Spinal cord (tissue), 10 donors: ENCODE measurements around the gene STMN3. TPM values are rescaled to one million over a fixed set of nuclear protein-coding genes. Genes with fewer than 3 reads are reported as not detected.

Experiments
- DNase-seq, 6 donors: peaks; one replicate each; pipeline versions ENCODE4 v3.0.0 to v3.0.0-alpha.2; 2013 to 2015; ENCODE audit warnings: low spot score in 6 of 6, low read depth in 4 of 6
- H3K27ac ChIP-seq: one replicate; pipeline ENCODE4 v1.5.1; 2013; ENCODE audit warnings: low read depth, low read length, control low read depth
- H3K27me3 ChIP-seq: one replicate; pipeline ENCODE4 v1.6.1; 2013; ENCODE audit warnings: low read length; ENCODE audit not compliant: control insufficient read depth, insufficient read depth
- H3K36me3 ChIP-seq: one replicate; pipeline ENCODE4 v1.6.1; 2013; ENCODE audit warnings: low read length; ENCODE audit not compliant: control insufficient read depth, insufficient read depth
- H3K4me1 ChIP-seq: one replicate; pipeline ENCODE4 v1.6.1; 2013; ENCODE audit warnings: low read length; ENCODE audit not compliant: control insufficient read depth, insufficient read depth
- H3K4me3 ChIP-seq: one replicate; pipeline ENCODE4 v1.5.1; 2013; ENCODE audit warnings: low read depth, low read length, control low read depth
- H3K9me3 ChIP-seq: one replicate; pipeline ENCODE4 v1.6.1; 2013; ENCODE audit warnings: low read length; ENCODE audit not compliant: control insufficient read depth, insufficient read depth
- WGBS: methylation state at CpG from one replicate; pipeline ENCODE4 v1.1.5; 2013; ENCODE audit warnings: missing lambda C conversion rate; ENCODE audit not compliant: insufficient coverage; 5-methylcytosine and 5-hydroxymethylcytosine counted together
- polyA plus RNA-seq, 2 donors: library from polyadenylated mRNA; unstranded; fragments of 120-200 nt; gene quantifications; one replicate each; pipeline ENCODE4 v1.2.1, GENCODE V29; 2013; ENCODE audit not compliant: insufficient read length in 2 of 2
- small RNA-seq: library from RNA; depleted of rRNA; stranded (forward); fragments of <200 nt; gene quantifications from one replicate; pipeline ENCODE3, GENCODE V24; 2014; ENCODE audit warnings: low replicate concordance
- total RNA-seq, 2 donors: library from RNA; depleted of rRNA in 1 of 2; stranded (reverse); fragments of 120-200 nt in 1 of 2; fragments of >200 nt in 1 of 2; gene quantifications; one replicate each; pipeline versions ENCODE4 v1.2.3 to v1.2.4, GENCODE V29; 2013 to 2014
- donor health status: healthy.

Gene STMN3
- total and polyA plus RNA-seq, 4 donors = 137 to 495 (median 318) TPM

DNA sequence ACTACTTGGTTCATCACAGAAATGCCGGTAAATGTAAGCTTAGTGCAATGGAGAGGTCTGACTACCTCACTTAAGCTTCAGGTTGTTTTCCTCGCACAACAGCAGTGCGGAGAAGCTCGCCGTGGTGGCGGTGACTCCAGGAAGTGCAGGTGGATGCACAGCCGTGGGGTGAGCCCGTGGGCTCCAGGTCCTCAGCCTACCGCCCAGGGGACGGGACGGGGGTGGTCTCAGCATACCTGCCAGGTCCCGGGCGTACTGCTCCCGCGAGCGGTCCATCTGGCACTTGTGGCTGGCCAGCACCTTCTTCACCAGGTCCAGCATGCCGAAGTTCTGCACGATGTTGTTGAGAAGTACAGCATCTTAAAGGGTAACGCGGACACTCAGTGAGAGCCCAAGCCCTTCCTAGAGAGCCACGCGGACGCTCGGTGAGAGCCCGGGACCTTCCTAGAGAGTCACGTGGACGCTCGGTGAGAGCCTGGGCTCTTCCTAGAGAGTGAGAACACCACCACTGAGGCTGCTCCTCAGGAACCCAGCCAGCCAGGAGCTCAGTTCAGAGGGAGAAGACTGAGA, 61.4 kb downstream of the STMN3 start:
- WGBS = 95% methylated on average over 26 of the region's 28 CpGs
- H3K27me3 ChIP-seq = no peaks in the 10 kb centered on the region
- peaks cover 99% of the 10 kb centered on the region for H3K36me3 ChIP-seq
- no peak for DNase-seq
- H3K4me1 ChIP-seq = no peaks in the 10 kb centered on the region
- H3K4me3 ChIP-seq = no peak overlapping the region
- no peaks in the 10 kb centered on the region for H3K9me3 ChIP-seq
- H3K27ac ChIP-seq = no peak overlapping the region

DNA sequence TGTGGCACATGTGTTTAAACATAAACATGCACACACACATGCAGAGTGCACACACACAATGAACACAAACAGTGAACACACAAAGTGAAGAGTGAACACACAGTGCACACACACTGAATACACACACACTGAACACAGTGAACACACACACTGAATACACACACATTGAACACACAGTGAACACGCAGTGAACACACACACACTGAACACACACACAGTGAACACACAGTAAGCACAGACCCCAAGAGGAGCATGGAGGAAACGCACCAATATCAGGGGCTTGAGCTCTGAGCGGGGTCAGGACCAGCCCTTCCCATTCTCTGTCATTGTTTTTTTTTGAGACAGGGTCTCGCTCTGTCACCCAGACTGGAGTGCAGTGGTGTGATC, 62.1 kb downstream of the STMN3 start:
- Histone ChIP-seq H3K4me1 (no peaks in the 10 kb centered on the region), H3K27ac (no peak overlapping the region), H3K36me3 (peaks cover 96% of the 10 kb centered on the region), H3K27me3 (no peaks in the 10 kb centered on the region), H3K4me3 (no peak overlapping the region), H3K9me3 (no peaks in the 10 kb centered on the region)
- 78% methylated on average over 4 of the region's 4 CpGs for WGBS
- DNase-seq = no peak

DNA sequence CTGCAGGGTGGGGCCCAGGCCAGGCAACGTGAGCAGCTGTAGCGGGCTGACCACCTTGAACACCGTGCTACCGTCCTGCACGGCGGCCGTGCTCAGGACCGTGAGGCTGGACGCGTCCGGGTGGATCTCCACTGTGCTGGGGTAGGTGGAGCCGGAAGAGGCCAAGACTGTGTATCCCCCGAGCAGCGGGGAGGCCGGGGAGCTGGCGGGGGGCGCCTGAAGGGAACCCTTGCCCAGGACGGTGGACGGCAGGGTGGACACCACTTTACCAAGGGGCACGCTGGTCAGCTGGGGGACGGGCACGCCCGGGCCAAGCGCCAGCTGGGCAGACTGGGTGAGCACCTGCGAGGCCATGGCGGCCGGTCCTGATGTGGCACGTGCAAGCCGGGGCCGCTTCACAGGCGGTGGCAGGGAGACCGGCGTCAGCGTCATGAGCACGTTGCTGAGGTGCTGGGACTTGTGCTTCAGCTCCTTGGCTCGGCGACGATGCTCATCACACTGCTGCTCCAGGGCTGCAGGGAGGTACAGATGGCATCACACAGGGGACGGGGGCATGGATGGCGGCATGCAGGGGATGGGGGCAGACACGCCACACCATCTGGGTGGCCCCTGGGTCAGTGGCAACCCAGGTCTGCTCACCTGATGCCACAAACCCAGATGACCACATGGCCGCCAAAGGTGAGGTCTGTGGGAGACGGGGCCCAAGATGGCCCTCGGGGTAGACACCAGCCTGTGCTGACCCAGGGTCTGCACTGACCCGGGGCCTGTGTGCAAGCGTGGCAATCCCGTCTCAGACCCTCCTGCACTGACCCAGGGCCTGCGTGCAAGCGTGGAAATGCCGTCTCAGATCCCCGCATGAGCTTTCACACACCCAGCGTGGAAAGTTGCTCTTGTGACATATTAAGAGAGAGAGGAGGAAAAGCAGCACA, 62.7 kb downstream of the STMN3 start:
- peaks cover 94% of the 10 kb centered on the region for H3K36me3 ChIP-seq
- H3K9me3 ChIP-seq = no peaks in the 10 kb centered on the region
- no peaks in the 10 kb centered on the region for H3K4me1 ChIP-seq
- WGBS = 94% methylated on average over 52 of the region's 52 CpGs
- no peaks in the 10 kb centered on the region for H3K27me3 ChIP-seq
- H3K4me3 ChIP-seq = no peak overlapping the region
- H3K27ac ChIP-seq = no peak overlapping the region
- no peak for DNase-seq

Small RNA genes within 50 kb of the gene (small RNA-seq; reads per million reads assigned to genes)
- gene TNFRSF6B = not detected

Other genes starting within 250 kb of the STMN3 start
- 10 to 100 TPM; 30.7 to 66.5 TPM for gene KCNQ2, start 180.8 kb downstream of the STMN3 start, total RNA-seq
- 100 to 1,000 TPM; 140 to 155 TPM for gene KCNQ2, start 180.8 kb downstream of the STMN3 start, polyA plus RNA-seq
- gene EEF1A2, start 154.3 kb downstream of the STMN3 start, total RNA-seq = 100 to 1,000 TPM in 1 of 2 donors, 10 to 100 TPM in 1; 79.9 to 188 TPM
- 100 to 1,000 TPM; 674 to 690 TPM for gene EEF1A2, start 154.3 kb downstream of the STMN3 start, polyA plus RNA-seq
- 10 to 100 TPM; 19.9 to 74.0 TPM for gene PPDPF, start 132.7 kb downstream of the STMN3 start, total RNA-seq
- 100 to 1,000 TPM; 458 to 467 TPM for gene PPDPF, start 132.7 kb downstream of the STMN3 start, polyA plus RNA-seq
- under 1 TPM in 1 of 2 donors, not detected in 1; 0.06 TPM for gene PTK6, start 116.0 kb downstream of the STMN3 start, total RNA-seq
- 1 to 10 TPM; 1.1 to 2.1 TPM for gene PTK6, start 116.0 kb downstream of the STMN3 start, polyA plus RNA-seq
- not detected for gene SRMS, start 105.7 kb downstream of the STMN3 start, total RNA-seq
- gene SRMS, start 105.7 kb downstream of the STMN3 start, polyA plus RNA-seq = under 1 TPM; 0.22 to 0.42 TPM
- gene FNDC11, start 99.3 kb downstream of the STMN3 start, total RNA-seq = 1 to 10 TPM; 1.0 to 1.1 TPM
- gene FNDC11, start 99.3 kb downstream of the STMN3 start, polyA plus RNA-seq = under 1 TPM; 0.93 to 0.99 TPM
- gene HELZ2, start 79.2 kb downstream of the STMN3 start, total RNA-seq = 1 to 10 TPM; 7.2 to 9.9 TPM
- gene HELZ2, start 79.2 kb downstream of the STMN3 start, polyA plus RNA-seq = 1 to 10 TPM; 6.1 to 6.8 TPM
- gene GMEB2, start 26.3 kb downstream of the STMN3 start, total RNA-seq = 1 to 10 TPM; 5.9 to 9.3 TPM
- gene GMEB2, start 26.3 kb downstream of the STMN3 start, polyA plus RNA-seq = 10 to 100 TPM; 11.1 to 12.0 TPM
- 10 to 100 TPM in 1 of 2 donors, 1 to 10 TPM in 1; 8.1 to 16.9 TPM for gene RTEL1, start 4.9 kb upstream of the STMN3 start, total RNA-seq
- 10 to 100 TPM; 21.6 to 29.6 TPM for gene RTEL1, start 4.9 kb upstream of the STMN3 start, polyA plus RNA-seq
- 1 to 10 TPM; 1.1 to 3.1 TPM for gene TNFRSF6B, start 43.2 kb upstream of the STMN3 start, total RNA-seq
- gene TNFRSF6B, start 43.2 kb upstream of the STMN3 start, polyA plus RNA-seq = 1 to 10 TPM; 2.8 to 5.2 TPM
- gene ARFRP1, start 54.6 kb upstream of the STMN3 start, total RNA-seq = 10 to 100 TPM; 19.5 to 46.6 TPM
- gene ARFRP1, start 54.6 kb upstream of the STMN3 start, polyA plus RNA-seq = 10 to 100 TPM; 52.0 to 57.8 TPM
- 10 to 100 TPM in 1 of 2 donors, 1 to 10 TPM in 1; 6.9 to 19.2 TPM for gene ZGPAT, start 54.6 kb upstream of the STMN3 start, total RNA-seq
- 10 to 100 TPM; 26.9 to 34.6 TPM for gene ZGPAT, start 54.6 kb upstream of the STMN3 start, polyA plus RNA-seq
- 1 to 10 TPM; 2.5 to 9.8 TPM for gene LIME1, start 83.2 kb upstream of the STMN3 start, total RNA-seq
- 10 to 100 TPM; 19.6 to 24.5 TPM for gene LIME1, start 83.2 kb upstream of the STMN3 start, polyA plus RNA-seq
- gene SLC2A4RG, start 86.4 kb upstream of the STMN3 start, total RNA-seq = 10 to 100 TPM in 1 of 2 donors, 1 to 10 TPM in 1; 5.5 to 51.0 TPM
- 10 to 100 TPM; 55.2 to 79.1 TPM for gene SLC2A4RG, start 86.4 kb upstream of the STMN3 start, polyA plus RNA-seq
- gene ZBTB46, start 177.8 kb upstream of the STMN3 start, total RNA-seq = 10 to 100 TPM in 1 of 2 donors, 1 to 10 TPM in 1; 8.3 to 13.4 TPM
- 10 to 100 TPM in 1 of 2 donors, 1 to 10 TPM in 1; 9.7 to 13.0 TPM for gene ZBTB46, start 177.8 kb upstream of the STMN3 start, polyA plus RNA-seq
- gene ABHD16B, start 208.1 kb upstream of the STMN3 start, total RNA-seq = not detected
- not detected for gene ABHD16B, start 208.1 kb upstream of the STMN3 start, polyA plus RNA-seq
- 10 to 100 TPM; 38.5 to 58.1 TPM for gene TPD52L2, start 211.8 kb upstream of the STMN3 start, total RNA-seq
- 100 to 1,000 TPM in 1 of 2 donors, 10 to 100 TPM in 1; 81.7 to 109 TPM for gene TPD52L2, start 211.8 kb upstream of the STMN3 start, polyA plus RNA-seq
- 10 to 100 TPM; 59.4 to 80.6 TPM for gene DNAJC5, start 241.7 kb upstream of the STMN3 start, total RNA-seq
- 100 to 1,000 TPM; 109 to 112 TPM for gene DNAJC5, start 241.7 kb upstream of the STMN3 start, polyA plus RNA-seq